HL-60/S4 treated with phorbol 12-myristate 13-acetate at 8.2 ng/mL for 4 days and 3 days (cell line): Measurements from ENCODE around the gene SLC25A47.

Source experiments
- in situ Hi-C: fragments of 300-500 bp; cut with MboI; formaldehyde crosslinking; loops from 2 replicates; pipeline ENCODE4 v1.15.0; 2022; ENCODE audit warnings: low sequenced_read_pairs

The SLC25A47 gene

GRCh38 chr14:100322138-100322957 is 791 bp upstream of the SLC25A47 start:
- in situ Hi-C loops, result no loop called here

DNA sequence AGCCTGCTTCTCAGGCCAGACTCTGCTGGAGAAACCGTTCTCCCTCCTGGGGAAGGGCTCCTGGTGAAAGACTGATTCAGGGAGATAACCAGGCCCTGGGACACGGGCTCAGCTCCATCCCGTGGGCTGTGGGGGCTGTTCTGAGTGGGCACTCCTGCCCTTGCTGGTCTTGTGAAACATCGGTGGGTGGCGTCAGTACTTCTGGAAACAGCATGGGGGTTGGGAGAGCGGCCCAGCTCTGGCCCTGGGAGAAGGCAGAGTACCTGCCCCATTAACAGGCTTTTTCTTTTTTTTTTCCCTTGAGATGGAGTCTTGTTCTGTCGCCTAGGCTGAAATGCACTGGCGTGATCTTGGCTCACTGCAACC is 786 bp downstream of the SLC25A47 start:
- in situ Hi-C loops, result no loop called here

DNA sequence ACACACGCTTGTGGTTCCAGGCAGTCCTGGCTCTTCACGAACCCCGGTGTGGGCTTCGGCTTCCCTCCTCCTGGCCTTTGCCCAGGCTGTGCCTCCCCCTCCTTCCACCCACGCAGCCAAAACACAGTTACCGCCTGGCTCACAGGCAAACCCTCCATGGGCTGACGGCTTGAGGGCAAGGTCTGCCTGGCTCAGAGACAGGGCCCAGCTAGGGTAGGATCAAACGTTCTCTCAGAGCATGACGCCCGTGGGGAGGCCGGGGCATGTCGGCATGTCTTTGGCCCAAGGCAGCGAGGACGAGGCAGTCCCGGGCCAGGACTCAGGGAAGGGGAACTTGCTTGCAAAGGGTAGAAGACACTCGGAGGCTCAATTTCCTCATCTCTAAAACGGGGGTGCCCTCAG is 2.1 kb downstream of the SLC25A47 start:
- in situ Hi-C loops, result no loop called here

DNA sequence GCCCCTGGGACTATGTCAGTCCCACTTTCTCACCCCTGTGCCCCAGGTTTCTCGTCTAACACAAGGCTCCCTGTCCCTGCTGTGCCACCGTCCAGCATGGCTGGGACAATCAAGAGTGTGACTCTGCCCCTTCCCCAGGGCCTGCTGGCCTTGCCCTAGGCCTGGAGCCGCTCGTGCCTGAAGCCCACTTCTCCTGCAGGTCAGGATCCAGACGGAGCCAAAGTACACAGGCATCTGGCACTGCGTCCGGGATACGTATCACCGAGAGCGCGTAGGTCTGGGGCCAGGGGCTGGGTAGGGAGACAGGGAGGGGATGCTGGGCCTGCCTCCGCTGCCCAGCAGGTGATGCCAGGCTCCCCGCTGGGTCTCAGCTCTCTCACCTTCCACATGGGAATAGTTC is 2.8 kb downstream of the SLC25A47 start:
- in situ Hi-C loops, result no loop called here

GRCh38 chr14:100327128-100327527 is 4.0 kb downstream of the SLC25A47 start:
- in situ Hi-C loops, result no loop called here

GRCh38 chr14:100328495-100329163 is 5.5 kb downstream of the SLC25A47 start:
- in situ Hi-C loops, result no loop called here

- in situ Hi-C loops, result no loop called here
These were observed 6.3 kb downstream of the SLC25A47 start for GRCh38 chr14:100329233-100330006.

DNA sequence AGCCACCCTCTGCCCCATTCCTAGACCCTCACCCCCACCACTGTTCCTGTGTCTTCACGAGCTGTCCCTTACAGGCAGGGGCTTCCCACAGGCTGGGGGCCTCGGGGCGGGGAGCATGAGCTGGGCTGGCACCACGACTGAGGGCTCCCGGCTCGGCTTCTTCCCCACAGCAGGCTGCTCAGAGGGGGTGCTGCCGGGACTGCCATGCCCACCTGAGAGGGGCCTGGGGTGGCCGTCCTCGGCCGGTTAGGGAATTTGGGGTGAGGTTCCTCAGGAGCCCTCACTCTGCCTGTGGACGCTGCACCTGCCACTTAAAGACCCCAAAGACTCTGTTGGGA is 6.8 kb downstream of the SLC25A47 start:
- in situ Hi-C loops, result no loop called here

DNA sequence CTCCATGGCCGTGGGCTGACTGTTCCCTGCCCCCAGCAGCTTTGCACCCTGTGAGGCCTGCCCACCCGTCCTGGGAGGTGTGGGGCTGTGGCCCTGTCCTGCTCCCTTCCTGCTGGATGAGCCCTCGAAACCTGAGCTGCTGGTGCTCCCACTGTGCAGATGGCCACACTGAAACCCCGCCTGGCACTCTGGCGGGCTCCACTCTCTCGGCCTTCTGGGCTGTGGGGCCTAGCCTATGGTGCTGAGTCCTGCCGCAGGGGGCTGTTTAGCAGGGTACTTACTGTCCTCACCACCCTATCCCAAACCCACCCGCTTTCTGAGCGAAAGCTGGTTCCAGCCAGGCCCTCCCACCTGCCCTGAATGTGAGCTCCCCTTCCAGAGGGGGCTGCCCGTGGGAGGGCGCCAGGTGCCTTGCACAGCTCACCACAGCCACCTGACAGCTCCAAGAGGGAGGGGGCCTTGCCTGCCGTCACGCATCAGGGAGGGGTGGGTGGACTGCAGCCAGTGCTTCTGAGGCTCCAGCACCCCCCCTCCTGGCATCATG is 7.3 kb downstream of the SLC25A47 start:
- in situ Hi-C loops, result no loop called here

GRCh38 chr14:100332071-100332639 is 9.0 kb downstream of the SLC25A47 start:
- in situ Hi-C loops, result no loop called here

GRCh38 chr14:100332797-100333196 is 9.7 kb downstream of the SLC25A47 start:
- in situ Hi-C loops, result no loop called here

GRCh38 chr14:100333311-100333710 is 10.2 kb downstream of the SLC25A47 start:
- in situ Hi-C loops, result no loop called here

DNA sequence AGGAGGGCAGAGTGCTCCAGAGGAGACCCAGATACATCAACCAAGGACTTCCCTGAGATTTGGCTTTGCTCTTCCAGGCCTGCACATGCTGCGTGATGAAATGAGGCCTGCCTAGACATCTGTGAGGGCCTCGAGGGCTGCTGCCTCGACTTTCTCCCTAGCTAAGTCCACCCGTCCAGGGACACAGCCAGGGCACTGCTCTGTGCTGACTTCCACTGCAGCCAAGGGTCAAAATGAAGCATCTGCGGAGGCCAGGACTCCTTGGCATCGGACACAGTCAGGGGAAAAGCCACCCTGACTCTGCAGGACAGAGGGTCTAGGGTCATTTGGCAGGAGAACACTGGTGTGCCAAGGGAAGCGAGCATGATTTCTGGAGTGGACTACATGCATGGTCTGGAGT is 10.7 kb downstream of the SLC25A47 start:
- in situ Hi-C loops, result no loop called here

GRCh38 chr14:100334904-100335303 is 11.8 kb downstream of the SLC25A47 start:
- in situ Hi-C loops, result no loop called here

- in situ Hi-C loops, result no loop called here
These were observed 13.7 kb downstream of the SLC25A47 start for GRCh38 chr14:100336618-100337530.

DNA sequence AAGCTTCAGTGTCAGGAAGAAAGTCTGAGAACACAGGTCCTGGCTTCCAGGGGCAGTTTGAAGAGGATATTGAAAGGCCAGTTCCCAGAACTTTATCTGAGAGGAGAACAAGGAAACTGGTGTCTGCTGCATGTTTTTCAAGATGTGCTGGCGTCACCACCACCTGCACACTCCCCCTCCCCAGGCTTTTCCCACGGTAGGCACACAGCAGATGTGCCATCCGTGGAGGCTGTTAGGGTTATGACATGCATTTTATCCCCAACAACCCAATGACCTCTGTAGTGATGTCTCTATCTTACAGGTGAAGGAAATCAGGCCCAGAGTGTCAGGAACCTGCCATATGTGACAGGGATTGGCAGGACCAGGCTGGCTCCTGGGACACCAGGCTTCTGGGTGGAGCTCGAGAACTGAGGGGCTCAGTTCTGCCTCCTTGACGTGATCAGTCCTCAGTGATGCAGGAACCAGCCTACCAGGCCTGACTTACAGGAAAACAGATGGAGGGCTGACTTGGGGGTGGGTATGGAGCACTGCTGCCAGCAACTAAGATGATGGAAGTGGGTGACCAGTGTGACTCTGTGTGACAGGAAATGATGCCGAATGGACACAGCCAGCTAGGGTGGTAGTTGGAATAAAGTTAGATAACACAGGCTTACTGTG is 16.8 kb downstream of the SLC25A47 start:
- in situ Hi-C loops, result no loop called here

DNA sequence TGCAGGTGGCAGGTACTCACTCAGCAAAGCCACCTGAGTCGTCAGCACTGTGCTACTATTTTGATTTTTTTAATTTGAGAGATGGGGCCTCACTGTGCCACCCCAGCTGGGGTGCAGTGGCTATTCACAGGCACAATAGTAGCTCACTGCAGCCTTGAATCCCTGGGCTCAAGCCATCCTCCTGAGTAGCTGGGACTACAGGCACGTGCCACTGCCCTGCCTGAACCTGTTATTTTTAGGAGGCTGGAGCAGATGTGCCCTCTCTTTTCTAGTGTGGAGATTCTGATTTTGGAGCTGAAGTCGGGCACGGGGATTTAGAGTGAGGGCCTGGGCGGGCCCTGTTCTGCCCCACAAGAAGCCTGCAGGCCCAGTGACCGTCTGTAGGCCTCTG is 17.3 kb downstream of the SLC25A47 start:
- in situ Hi-C loops, result no loop called here

- in situ Hi-C loops, result no loop called here
These were observed 18.3 kb downstream of the SLC25A47 start for GRCh38 chr14:100341301-100342031.

DNA sequence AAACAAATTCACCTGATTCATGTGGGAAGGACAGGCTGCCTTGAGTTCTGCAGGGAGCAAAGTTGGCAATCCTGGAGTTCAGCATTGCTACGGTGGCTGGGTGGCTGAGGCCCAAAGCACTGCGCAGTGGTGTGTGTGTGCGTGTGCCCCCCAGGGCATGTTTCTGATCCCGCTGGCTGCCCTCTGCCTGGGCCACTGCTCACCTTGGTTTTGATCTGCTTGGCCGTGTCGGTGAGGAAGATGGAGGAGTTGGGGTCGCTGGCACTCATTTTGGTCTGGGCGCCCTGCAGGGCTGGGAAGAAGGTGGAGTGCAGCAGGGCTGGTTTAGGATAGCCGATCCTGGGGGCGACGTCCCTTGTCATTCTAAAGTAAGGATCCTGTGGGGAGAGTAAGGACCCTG is 19.1 kb downstream of the SLC25A47 start:
- in situ Hi-C loops, result no loop called here
